NCI-H2081 treated with DMSO at 0.1 percent for 48 hours (cell line): ENCODE measurements around the gene SEPTIN3.
"Not testable (repeated sequence)": the region's sequence is repeated elsewhere in the genome, so short reads cannot be mapped to it uniquely, and the experiment has no call there.

Experiments used
- DNase-seq: peaks from one replicate; lab custom pipeline; 2025; lab: John Stamatoyannopoulos, UW

Gene SEPTIN3

GRCh38 chr22:41940832-41941765 is 28.1 kb upstream of the SEPTIN3 start:
- DNase-seq, result no peak

- no peak for DNase-seq
Observed at GRCh38 chr22:41943661-41944209, 25.5 kb upstream of the SEPTIN3 start.

DNA sequence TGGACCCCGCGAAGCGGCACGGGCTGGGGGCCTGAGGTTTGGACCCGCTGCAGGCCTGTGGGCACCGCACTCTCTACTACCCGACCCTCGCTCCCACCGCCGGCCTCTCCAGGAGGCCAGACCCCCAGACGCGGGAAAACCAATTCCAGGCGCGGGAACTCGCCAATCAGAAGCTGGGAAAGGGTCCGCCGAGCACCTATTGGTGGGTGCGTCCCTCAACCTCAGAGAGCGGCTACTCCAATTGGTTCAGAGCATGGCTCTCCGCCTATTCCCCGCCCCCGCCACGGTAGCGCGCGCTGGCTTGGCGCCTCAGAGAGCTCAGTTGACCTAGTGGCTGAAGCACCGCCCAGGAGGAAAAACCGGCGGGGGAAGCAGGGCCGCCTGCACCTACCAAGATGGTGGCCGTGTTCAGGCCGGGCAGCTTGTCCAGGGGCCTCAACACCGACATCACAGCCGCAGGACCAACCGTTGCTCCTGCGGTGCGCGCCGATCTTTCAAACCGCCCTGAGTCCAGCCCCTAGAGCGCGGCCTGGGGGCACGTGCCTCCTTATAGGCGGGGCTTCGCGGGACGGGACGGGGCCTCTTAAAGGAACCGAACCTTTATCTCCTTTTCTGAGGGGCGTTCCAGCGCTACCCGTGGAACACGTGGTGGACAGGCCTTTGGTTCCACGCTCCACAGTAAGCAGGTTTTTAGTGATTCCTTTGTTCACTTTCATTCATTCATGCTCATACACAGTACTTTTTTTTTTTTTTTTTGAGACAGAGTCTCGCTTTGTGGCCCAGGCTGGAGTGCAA is 22.4 kb upstream of the SEPTIN3 start, which contains the start of gene CENPM:
CENPM (minus strand) TSS at position 524 of the 795 bp plus-strand sequence; CDS start at position 448, 76 bp downstream.
- peak; percentile 62 for DNase-seq

DNA sequence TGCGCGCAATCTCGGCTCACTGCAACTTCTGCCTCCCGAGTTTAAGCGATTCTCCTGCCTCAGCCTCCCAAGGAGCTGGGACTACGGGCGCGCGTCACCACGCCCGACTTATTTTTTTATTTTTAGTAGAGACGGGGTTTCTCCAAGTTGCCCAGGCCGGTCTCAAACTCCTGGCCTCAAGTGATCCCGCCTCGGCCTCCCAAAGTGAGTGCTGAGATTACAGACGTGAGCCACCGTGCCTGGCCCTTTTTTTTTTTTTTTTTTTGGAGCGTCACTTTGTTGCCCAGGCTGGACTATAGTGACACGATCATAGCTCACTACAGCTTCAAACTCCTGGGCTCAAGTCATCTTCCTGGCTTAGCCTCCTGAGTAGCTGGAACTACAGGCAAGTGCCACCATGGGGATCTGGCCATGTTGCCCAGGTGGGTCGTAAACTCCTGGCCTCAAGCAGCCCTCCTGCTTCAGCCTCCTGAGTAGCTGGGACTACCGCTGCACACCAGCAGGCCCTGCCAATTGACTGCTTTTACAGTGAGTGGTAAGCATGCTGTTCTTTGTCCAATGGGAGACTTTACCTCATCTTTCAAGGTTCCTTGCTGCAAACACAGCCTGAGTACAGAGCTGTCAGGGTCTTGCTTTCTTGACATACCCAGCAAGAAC is 21.7 kb upstream of the SEPTIN3 start:
- no peak for DNase-seq

- no peak for DNase-seq
Observed at GRCh38 chr22:41948142-41948541, 21.1 kb upstream of the SEPTIN3 start.

- DNase-seq, result not testable (repeated sequence)
Observed at GRCh38 chr22:41948928-41949296, 20.3 kb upstream of the SEPTIN3 start.

- no peak for DNase-seq
Observed at GRCh38 chr22:41949297-41949965, 19.8 kb upstream of the SEPTIN3 start.

- DNase-seq, result no peak
Observed at GRCh38 chr22:41951898-41952474, 17.3 kb upstream of the SEPTIN3 start, which contains the start of gene SMIM45. TSS of gene SMIM45 (plus strand) at chr22:41952150.

DNA sequence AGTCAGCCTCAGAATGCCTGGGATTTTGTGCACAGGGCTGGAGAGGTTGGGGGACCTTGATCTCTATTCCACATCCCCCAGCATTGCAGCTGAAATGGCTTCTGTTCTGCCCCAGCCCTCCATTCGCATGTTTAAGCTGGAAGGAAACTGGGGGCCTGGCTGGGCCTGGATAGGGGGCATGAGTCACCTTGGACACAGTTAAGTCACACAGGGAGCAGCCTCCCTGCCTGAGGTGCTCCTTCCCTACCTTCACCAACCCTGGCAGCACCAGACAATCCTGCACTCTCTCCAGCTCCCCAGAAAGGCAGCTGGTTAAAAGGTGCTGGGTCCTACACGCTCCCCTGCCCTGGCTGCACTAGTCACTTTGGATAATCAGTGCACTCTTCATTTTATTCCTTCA is 16.5 kb upstream of the SEPTIN3 start:
- no peak for DNase-seq

DNA sequence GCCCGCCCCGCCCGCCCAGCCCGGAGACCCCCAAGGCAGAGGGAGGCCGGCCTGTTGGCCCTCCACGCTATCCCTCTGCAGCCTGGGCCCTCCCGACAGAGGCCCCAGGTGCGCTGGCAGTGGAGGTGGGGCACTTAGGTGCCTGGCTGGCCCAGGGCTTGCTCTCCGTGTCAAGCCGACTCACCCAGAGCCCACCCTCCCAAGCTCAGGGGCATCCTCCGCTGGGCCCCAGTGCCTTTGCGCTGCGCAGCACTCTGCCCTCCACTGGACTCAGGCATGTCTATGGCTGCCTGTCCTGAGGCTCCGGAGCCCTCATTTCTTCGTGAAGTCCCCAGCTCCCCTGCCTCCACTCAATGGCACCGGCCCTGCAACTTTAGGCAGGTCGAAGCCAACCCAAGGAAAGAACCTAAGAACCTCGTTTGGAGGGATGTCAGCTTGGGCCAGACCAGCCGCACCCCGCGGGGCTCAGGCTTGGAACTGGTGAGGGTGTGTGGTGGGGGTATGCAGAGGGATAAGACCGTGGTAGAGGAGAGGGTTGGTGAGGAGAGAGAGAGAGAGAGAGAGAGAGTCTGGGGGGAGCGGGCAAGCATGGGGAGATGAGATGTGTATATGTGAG is 11.2 kb upstream of the SEPTIN3 start:
- DNase-seq, result no peak

DNA sequence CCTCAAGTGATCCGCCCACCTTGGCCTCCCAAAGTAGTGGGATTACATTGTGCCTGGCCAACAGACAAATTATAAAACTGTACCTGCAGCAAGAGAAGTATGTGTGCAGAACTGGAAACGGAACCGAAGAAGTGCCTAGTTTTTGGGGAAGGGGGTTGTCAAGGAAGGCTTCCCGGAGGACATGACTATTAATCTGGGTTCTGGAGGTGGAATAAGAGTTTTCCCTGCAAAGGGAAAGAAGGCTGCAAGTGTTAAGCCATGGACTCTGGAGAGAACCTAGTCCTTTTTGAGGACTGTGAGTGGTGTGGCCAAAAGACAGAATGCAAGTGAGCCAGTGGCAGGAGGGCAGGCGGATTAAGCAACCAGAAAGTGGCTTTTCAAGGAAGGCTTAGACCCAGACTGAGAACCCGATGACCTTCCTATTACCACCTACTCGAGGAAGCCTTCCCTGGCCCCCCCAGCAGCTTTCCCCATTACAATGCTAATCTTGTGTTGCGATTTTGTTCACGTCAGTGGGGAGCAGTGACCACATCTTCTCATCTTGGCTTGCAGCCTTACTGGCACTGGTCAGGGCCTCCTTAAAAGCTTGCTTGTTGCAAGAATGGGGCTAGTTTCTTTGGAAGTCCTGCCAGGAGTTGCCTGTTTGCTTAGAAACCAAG is 5.7 kb upstream of the SEPTIN3 start:
- DNase-seq, result no peak

DNA sequence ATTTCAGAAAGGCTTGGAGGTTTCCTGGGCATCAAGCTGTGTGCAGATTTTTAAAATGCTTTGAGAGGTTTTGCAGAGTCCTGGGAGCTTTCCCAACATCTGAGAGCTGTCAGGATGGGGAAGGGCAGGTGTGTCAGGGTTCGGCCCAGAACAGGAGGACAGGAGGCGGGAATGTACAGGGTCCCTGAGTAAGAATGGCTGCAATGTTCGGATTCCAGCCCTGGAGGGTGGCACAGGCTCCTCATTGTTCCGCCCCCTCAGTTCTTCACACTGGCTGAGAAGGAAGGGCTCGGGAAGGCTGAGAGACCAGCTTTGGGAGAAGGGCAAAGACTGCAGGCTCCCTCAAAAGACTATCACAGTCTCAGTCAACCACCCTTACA is 5.1 kb upstream of the SEPTIN3 start:
- DNase-seq, result no peak

DNA sequence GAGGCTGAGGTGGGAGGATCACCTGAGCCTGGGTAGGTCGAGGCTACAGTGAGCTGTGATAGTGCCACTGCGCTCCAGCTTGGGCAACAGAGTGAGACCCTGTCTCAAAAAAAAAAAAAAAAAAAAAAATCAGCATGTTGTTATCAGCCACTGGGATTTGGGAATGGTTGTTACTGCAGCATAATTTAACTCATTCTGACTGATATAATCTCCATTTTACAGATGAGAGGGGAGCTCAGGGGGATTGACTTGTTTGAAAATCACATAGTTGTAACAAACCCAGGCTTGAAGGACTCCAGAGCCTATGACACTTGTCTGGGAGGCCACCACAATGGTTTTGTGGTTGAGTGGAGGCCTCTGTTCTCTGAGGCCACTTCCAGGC is 3.0 kb upstream of the SEPTIN3 start:
- DNase-seq, result no peak

DNA sequence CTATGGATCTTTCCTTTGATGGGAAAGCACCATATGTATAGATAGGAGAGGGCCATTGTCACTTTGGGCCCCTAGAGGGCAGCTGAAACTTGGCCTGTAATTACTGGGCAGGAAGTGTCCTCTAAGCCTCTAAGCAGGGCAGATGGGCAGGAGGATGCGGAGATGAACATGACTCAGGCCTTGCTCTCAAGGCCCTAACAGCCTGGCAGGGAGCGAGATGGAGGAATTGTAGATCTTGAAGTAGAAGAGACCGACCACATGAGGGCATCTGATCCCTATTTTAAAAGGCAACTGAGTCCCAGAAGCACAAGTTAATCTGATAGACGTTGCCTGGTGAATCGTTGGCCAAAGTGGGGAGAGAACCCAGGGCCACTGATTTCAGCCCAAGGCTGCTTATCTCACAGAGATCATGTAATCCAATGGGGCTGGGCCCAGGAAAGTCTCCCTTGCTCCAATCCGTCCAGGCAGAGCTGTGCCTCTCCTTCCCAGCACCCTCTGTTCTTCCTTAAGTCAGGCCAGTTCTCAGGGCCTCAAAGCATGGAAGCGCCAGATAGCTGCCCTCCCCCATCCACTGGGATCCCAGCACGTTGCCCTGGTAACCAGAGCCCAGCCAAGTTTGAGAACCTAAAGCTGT is 2.5 kb upstream of the SEPTIN3 start:
- DNase-seq, result no peak

- no peak for DNase-seq
Observed at GRCh38 chr22:41968601-41969000, 642 bp upstream of the SEPTIN3 start.

DNA sequence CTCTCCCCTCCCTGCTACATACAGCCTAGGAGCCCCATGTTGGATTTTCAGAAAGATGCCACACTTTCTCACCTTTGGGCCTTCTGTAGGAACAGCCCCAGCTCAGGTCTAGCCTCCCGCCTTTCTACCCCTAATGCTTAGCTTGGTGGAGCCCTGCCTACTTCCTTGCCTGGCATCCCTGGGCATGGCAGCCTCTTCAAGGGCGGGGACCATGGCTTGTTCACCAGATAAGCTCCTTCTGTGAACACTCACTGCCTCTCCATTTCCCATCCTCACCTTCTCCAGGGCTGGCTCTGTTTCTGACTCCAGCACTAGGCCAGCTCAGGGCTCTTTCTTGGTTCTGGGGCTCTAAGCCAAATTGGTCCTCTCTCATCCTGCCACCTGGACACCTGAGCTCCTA is 1.4 kb downstream of the SEPTIN3 start:
- DNase-seq, result no peak

- DNase-seq, result no peak
Observed at GRCh38 chr22:41971431-41971830, 2.2 kb downstream of the SEPTIN3 start.

- no peak for DNase-seq
Observed at GRCh38 chr22:41974691-41975290, 5.5 kb downstream of the SEPTIN3 start.
